BE2C (cell line): Measurements from ENCODE around the gene KCNQ5.

ENCODE experiments used
- DNase-seq: peaks from one replicate; pipeline ENCODE4 v3.0.0-alpha.2; 2020
- H3K27me3 ChIP-seq: fragments of 250-450 bp; sonication (Bioruptor Pico); 2 replicates; pipeline ENCODE4 v1.5.1; 2020; ENCODE audit warnings: mild to moderate bottlenecking
- H3K36me3 ChIP-seq: fragments of 250-450 bp; sonication (Bioruptor Pico); 2 replicates; pipeline ENCODE4 v1.5.1; 2020; ENCODE audit warnings: mild to moderate bottlenecking
- H3K4me1 ChIP-seq: fragments of 250-450 bp; sonication (Bioruptor Pico); 2 replicates; pipeline ENCODE4 v1.5.1; 2020
- H3K4me3 ChIP-seq: 2 replicates; pipeline ENCODE4 v1.5.1; 2011; ENCODE audit warnings: low read depth, low read length
- H3K9me3 ChIP-seq: fragments of 250-450 bp; sonication (Bioruptor Pico); 2 replicates; pipeline ENCODE4 v1.5.1; 2020
- TF ChIP-seq, protein P1 (sequence below): IDR thresholded peaks from 2 replicates; pipeline ENCODE4 v1.5.1; 2012; ENCODE audit warnings: mild to moderate bottlenecking, low read depth, low read length

KCNQ5 gene

DNA sequence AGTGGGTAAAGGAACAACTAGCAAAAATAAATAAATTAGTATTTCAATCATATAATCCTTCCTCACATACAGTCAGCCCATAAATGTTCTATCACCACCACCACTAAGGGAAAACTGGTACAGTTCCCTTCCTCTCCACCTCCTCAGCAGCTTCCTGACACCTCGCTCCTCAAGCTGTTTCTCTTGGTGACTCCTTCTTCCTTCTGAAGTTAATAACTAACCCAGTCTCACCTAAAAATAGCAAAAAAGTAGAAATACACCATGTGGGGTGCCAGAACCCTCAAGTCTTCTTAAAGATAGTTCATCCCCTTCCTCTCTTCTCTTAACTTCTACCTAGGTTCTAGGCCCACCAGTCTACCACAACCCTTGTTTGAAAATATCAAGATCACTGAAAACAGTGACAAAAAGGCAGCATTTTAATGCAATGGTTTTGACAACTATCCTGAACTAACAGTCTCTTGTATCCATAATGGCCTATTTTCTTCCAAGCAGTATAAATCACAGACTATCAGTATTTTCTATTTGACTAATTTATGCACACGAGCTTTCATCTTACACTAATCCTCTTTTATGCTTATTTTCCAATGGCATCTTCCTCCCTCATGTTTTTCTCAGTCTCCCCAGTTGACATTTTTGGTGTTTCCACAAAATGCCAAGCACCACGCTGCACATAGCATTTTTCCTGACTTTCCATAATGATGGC, 518.0 kb downstream of the KCNQ5 start:
- TF ChIP-seq, protein P1, sequence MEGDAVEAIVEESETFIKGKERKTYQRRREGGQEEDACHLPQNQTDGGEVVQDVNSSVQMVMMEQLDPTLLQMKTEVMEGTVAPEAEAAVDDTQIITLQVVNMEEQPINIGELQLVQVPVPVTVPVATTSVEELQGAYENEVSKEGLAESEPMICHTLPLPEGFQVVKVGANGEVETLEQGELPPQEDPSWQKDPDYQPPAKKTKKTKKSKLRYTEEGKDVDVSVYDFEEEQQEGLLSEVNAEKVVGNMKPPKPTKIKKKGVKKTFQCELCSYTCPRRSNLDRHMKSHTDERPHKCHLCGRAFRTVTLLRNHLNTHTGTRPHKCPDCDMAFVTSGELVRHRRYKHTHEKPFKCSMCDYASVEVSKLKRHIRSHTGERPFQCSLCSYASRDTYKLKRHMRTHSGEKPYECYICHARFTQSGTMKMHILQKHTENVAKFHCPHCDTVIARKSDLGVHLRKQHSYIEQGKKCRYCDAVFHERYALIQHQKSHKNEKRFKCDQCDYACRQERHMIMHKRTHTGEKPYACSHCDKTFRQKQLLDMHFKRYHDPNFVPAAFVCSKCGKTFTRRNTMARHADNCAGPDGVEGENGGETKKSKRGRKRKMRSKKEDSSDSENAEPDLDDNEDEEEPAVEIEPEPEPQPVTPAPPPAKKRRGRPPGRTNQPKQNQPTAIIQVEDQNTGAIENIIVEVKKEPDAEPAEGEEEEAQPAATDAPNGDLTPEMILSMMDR: no peak
- no peak overlapping the region for H3K4me3 ChIP-seq
- no peaks in the 10 kb centered on the region for H3K9me3 ChIP-seq
- no peak for DNase-seq
- no peaks in the 10 kb centered on the region for H3K27me3 ChIP-seq
- H3K36me3 ChIP-seq: no peaks in the 10 kb centered on the region
- no peaks in the 10 kb centered on the region for H3K4me1 ChIP-seq

GRCh38 chr6:73143551-73143950, 521.7 kb downstream of the KCNQ5 start:
- Histone ChIP-seq H3K4me3 (no peak overlapping the region), H3K9me3 (no peaks in the 10 kb centered on the region), H3K27me3 (no peaks in the 10 kb centered on the region), H3K4me1 (no peaks in the 10 kb centered on the region), H3K36me3 (no peaks in the 10 kb centered on the region)
- TF ChIP-seq, protein P1: no peak
- DNase-seq: no peak

- no peaks in the 10 kb centered on the region for H3K4me1 ChIP-seq
- no peaks in the 10 kb centered on the region for H3K36me3 ChIP-seq
- H3K9me3 ChIP-seq: no peaks in the 10 kb centered on the region
- H3K27me3 ChIP-seq: no peaks in the 10 kb centered on the region
- DNase-seq: no peak
- TF ChIP-seq, protein P1: no peak
- no peak overlapping the region for H3K4me3 ChIP-seq
These were observed 522.7 kb downstream of the KCNQ5 start for GRCh38 chr6:73144516-73144915.

GRCh38 chr6:73145690-73146089, 523.8 kb downstream of the KCNQ5 start:
- H3K9me3 ChIP-seq: no peaks in the 10 kb centered on the region
- H3K4me3 ChIP-seq: no peak overlapping the region
- H3K4me1 ChIP-seq: no peaks in the 10 kb centered on the region
- TF ChIP-seq, protein P1: no peak
- no peaks in the 10 kb centered on the region for H3K27me3 ChIP-seq
- no peak for DNase-seq
- no peaks in the 10 kb centered on the region for H3K36me3 ChIP-seq

DNA sequence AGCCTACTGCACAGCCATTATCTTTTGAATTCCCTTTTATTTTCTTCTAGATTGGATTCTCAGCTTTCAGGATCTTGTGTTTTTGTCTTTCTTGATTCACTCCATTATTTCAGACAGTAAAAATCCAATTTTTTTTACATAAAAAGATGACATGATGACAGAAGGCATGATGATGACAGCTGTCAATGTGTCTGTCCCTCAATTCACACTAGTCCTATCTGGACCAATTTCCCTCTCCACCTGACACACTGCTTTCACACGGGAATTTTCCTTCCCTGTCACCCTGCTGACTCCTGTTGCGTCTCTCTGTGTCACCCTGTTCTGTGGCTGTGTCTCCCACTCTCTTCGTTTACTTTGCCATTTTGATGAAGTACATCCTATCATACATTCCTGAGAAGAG, 529.9 kb downstream of the KCNQ5 start:
- TF ChIP-seq, protein P1: no peak
- DNase-seq: no peak
- no peaks in the 10 kb centered on the region for H3K9me3 ChIP-seq

GRCh38 chr6:73152556-73152955, 530.7 kb downstream of the KCNQ5 start:
- TF ChIP-seq, protein P1: no peak
- Histone ChIP-seq H3K27me3 (no peaks in the 10 kb centered on the region), H3K4me1 (no peaks in the 10 kb centered on the region), H3K9me3 (no peaks in the 10 kb centered on the region), H3K36me3 (no peaks in the 10 kb centered on the region), H3K4me3 (no peak overlapping the region)
- no peak for DNase-seq

More for the DNA sequence above, 529.9 kb downstream of the KCNQ5 start:
- Histone ChIP-seq H3K27me3 (no peaks in the 10 kb centered on the region), H3K36me3 (no peaks in the 10 kb centered on the region), H3K4me3 (no peak overlapping the region), H3K4me1 (no peaks in the 10 kb centered on the region)
